MM.1S (cell line): Measurements from ENCODE around the gene RAPGEF2.

Experiments
- DNase-seq: peaks from one replicate; pipeline ENCODE4 v3.0.0-alpha.2; 2015
- H2AFZ ChIP-seq: fragments of 300-600 bp; sonication (generic); 2 replicates; pipeline ENCODE4 v1.6.0; 2016; ENCODE audit warnings: antibody characterized with exemption, low read length
- H3F3A ChIP-seq: fragments of 300-600 bp; sonication (generic); 2 replicates; pipeline ENCODE4 v1.6.1; 2016; ENCODE audit warnings: mild to moderate bottlenecking, antibody characterized with exemption, low read length, moderate library complexity, mixed read lengths; ENCODE audit not compliant: insufficient read depth
- H3K27ac ChIP-seq: fragments of 300-600 bp; sonication (generic); 2 replicates; pipeline ENCODE4 v1.5.1; 2016; ENCODE audit warnings: mild to moderate bottlenecking, low read length
- H3K27me3 ChIP-seq: fragments of 300-600 bp; sonication (generic); replicated peaks from 2 replicates; pipeline ENCODE4 v1.6.0; 2016; ENCODE audit warnings: low read length; ENCODE audit not compliant: insufficient read depth
- H3K36me3 ChIP-seq: fragments of 300-600 bp; sonication (generic); replicated peaks from 2 replicates; pipeline ENCODE4 v1.6.1; 2016; ENCODE audit warnings: mild to moderate bottlenecking, low read length, mixed read lengths; ENCODE audit not compliant: insufficient read depth
- H3K4me1 ChIP-seq: fragments of 300-600 bp; sonication (generic); 2 replicates; pipeline ENCODE4 v1.6.1; 2016; ENCODE audit warnings: low read length, mixed read lengths
- H3K4me2 ChIP-seq: fragments of 300-600 bp; sonication (generic); 2 replicates; pipeline ENCODE4 v1.6.0; 2016; ENCODE audit warnings: low read depth, low read length
- H3K4me3 ChIP-seq: fragments of 300-600 bp; sonication (generic); 2 replicates; pipeline ENCODE4 v1.5.1; 2016; ENCODE audit warnings: low read length, mixed read lengths
- H3K79me2 ChIP-seq: fragments of 300-600 bp; sonication (generic); 2 replicates; pipeline ENCODE4 v1.6.1; 2016; ENCODE audit warnings: mixed run types, low read length, mixed read lengths
- H3K9ac ChIP-seq: fragments of 300-600 bp; sonication (generic); 2 replicates; pipeline ENCODE4 v1.6.1; 2016; ENCODE audit warnings: low read length, mixed read lengths
- H3K9me2 ChIP-seq: fragments of 300-600 bp; sonication (generic); replicated peaks from 2 replicates; pipeline ENCODE4 v1.6.1; 2016; ENCODE audit warnings: mild to moderate bottlenecking, low read length, mixed read lengths; ENCODE audit not compliant: insufficient read depth
- H3K9me3 ChIP-seq: fragments of 300-600 bp; sonication (generic); replicated peaks from 2 replicates; pipeline ENCODE4 v1.6.1; 2016; ENCODE audit warnings: mild to moderate bottlenecking, low read length, mixed read lengths; ENCODE audit not compliant: insufficient read depth
- H4K20me1 ChIP-seq: fragments of 300-600 bp; sonication (generic); 2 replicates; pipeline ENCODE4 v1.6.1; 2016; ENCODE audit warnings: mild to moderate bottlenecking, low read length, moderate library complexity, mixed read lengths; ENCODE audit not compliant: insufficient read depth
- EZH2 ChIP-seq: fragments of 300-600 bp; sonication (generic); optimal IDR thresholded peaks from 2 replicates; pipeline ENCODE3; 2017; ENCODE audit warnings: low read depth, mild to moderate bottlenecking, antibody characterized with exemption, low read length, mixed read lengths
- EZH2phosphoT487 ChIP-seq: fragments of 300-600 bp; sonication (generic); IDR thresholded peaks from 2 replicates; pipeline ENCODE4 v1.6.1; 2018; ENCODE audit warnings: antibody characterized with exemption, low read length
- TF ChIP-seq, protein P1 (sequence below): fragments of 300-600 bp; sonication (generic); IDR thresholded peaks from 2 replicates; pipeline ENCODE4 v1.5.1; 2016; ENCODE audit warnings: antibody characterized with exemption, low read length, mixed read lengths

RAPGEF2 gene

DNA sequence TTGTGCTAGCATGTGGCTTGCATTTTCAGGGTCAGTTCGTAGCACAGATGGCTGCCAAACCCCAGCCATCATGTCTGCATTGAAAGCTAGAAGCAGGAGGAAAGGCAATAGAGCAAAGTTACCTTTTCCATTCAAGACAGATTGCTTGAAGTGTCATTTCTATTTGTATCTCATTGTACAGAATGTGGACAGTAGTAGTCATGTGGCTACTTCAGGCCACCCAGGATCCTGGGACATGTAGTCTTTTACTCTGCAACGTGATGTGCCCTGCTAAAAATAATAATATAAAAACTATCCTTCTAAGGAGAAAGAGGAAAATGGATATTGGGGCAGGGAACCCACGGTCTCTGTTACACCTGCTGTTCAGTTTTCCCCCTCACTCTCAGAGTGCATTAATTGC is 118.4 kb downstream of the RAPGEF2 start:
- no peaks in the 10 kb centered on the region for H3K27me3 ChIP-seq
- no peaks in the 10 kb centered on the region for H3K79me2 ChIP-seq
- no peaks in the 10 kb centered on the region for H4K20me1 ChIP-seq

DNA sequence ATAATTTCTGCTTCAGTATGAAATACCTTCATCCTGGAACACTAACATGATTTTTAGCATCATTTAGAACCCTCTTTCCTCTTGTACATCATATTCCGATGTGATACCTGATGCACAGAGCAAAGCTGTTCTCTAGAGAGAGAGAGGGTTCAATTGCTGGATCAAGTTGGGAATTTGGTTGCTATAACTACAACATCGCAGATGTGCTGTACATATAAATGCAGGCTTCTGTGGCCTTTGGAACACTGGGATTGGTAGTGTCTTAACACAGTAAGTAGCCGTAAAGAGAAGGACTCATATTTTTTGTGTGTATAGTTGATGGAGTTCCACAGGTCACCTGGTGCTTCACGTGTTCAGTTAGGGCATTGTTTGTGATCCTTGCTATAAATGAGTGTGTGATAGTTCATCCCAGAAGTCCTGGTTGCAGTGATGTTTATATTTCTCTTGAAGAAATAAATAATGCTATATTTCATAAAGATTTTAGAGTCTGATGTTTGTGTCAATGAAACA is 119.2 kb downstream of the RAPGEF2 start:
- Histone ChIP-seq H3K9me2 (no peaks in the 10 kb centered on the region), H3K9ac (no peak overlapping the region), H3K36me3 (no peaks in the 10 kb centered on the region), H2AFZ (no peak overlapping the region), H3F3A (no peaks in the 10 kb centered on the region), H3K4me2 (no peak overlapping the region), H3K27ac (no peak overlapping the region), H3K27me3 (no peaks in the 10 kb centered on the region), H3K4me1 (no peaks in the 10 kb centered on the region), H3K79me2 (no peaks in the 10 kb centered on the region), H3K9me3 (no peaks in the 10 kb centered on the region), H3K4me3 (no peak overlapping the region), H4K20me1 (no peaks in the 10 kb centered on the region)
- no peak for TF ChIP-seq EZH2phosphoT487
- TF ChIP-seq EZH2 = no peak
- TF ChIP-seq, protein P1, sequence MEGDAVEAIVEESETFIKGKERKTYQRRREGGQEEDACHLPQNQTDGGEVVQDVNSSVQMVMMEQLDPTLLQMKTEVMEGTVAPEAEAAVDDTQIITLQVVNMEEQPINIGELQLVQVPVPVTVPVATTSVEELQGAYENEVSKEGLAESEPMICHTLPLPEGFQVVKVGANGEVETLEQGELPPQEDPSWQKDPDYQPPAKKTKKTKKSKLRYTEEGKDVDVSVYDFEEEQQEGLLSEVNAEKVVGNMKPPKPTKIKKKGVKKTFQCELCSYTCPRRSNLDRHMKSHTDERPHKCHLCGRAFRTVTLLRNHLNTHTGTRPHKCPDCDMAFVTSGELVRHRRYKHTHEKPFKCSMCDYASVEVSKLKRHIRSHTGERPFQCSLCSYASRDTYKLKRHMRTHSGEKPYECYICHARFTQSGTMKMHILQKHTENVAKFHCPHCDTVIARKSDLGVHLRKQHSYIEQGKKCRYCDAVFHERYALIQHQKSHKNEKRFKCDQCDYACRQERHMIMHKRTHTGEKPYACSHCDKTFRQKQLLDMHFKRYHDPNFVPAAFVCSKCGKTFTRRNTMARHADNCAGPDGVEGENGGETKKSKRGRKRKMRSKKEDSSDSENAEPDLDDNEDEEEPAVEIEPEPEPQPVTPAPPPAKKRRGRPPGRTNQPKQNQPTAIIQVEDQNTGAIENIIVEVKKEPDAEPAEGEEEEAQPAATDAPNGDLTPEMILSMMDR = no peak
- no peak for DNase-seq

More for the DNA sequence above, 118.4 kb downstream of the RAPGEF2 start:
- no peaks in the 10 kb centered on the region for H3K9me2 ChIP-seq
- no peaks in the 10 kb centered on the region for H3K9me3 ChIP-seq
- no peak overlapping the region for H3K9ac ChIP-seq
- H3K4me3 ChIP-seq = no peak overlapping the region
- DNase-seq = no peak
- H3K4me1 ChIP-seq = no peaks in the 10 kb centered on the region
- TF ChIP-seq, protein P1 = no peak
- TF ChIP-seq EZH2 = no peak
- TF ChIP-seq EZH2phosphoT487 = no peak
- H2AFZ ChIP-seq = no peak overlapping the region
- no peaks in the 10 kb centered on the region for H3F3A ChIP-seq
- H3K4me2 ChIP-seq = no peak overlapping the region
- no peak overlapping the region for H3K27ac ChIP-seq
- no peaks in the 10 kb centered on the region for H3K36me3 ChIP-seq

DNA sequence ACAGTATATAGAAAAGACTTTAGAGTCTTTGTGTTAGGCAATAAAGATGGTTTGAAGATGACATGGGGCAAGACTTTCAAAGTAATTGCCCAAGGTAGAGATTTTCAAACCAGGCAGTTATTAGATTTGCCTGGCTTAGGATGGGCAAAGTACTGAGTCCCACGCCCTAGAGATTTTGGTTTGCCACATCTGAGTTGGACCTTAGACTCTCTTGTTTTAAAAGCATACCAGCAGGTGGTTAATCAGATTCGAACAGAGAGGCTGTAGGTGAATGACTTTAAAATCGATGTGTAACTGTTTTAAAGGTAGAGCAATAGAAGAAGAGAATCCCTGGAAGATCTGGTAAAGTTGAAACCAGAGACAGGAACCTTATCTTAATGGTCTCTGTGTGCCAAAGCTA is 121.5 kb downstream of the RAPGEF2 start:
- Histone ChIP-seq H3K36me3 (no peaks in the 10 kb centered on the region), H3F3A (no peaks in the 10 kb centered on the region), H3K4me1 (no peaks in the 10 kb centered on the region), H3K9me3 (no peaks in the 10 kb centered on the region), H3K4me3 (no peak overlapping the region), H3K79me2 (no peaks in the 10 kb centered on the region), H3K9ac (no peak overlapping the region), H3K27me3 (no peaks in the 10 kb centered on the region), H2AFZ (no peak overlapping the region), H4K20me1 (no peaks in the 10 kb centered on the region), H3K9me2 (no peaks in the 10 kb centered on the region), H3K27ac (no peak overlapping the region), H3K4me2 (no peak overlapping the region)
- no peak for TF ChIP-seq EZH2
- TF ChIP-seq, protein P1 = no peak
- TF ChIP-seq EZH2phosphoT487 = no peak
- no peak for DNase-seq
